Spinal cord (tissue), 10 donors: ENCODE data around the gene NLGN4X. TPM values are rescaled to one million over a fixed set of nuclear protein-coding genes. Genes with fewer than 3 reads are reported as not detected.
A peak's percentile ranks its signal among the peaks of the same experiment; 100 is the strongest.

Experiments
- DNase-seq, 6 donors: peaks; one replicate each; pipeline versions ENCODE4 v3.0.0 to v3.0.0-alpha.2; 2013 to 2015; ENCODE audit warnings: low spot score in 6 of 6, low read depth in 4 of 6
- H3K27ac ChIP-seq: one replicate; pipeline ENCODE4 v1.5.1; 2013; ENCODE audit warnings: low read depth, low read length, control low read depth
- H3K27me3 ChIP-seq: one replicate; pipeline ENCODE4 v1.6.1; 2013; ENCODE audit warnings: low read length; ENCODE audit not compliant: control insufficient read depth, insufficient read depth
- H3K36me3 ChIP-seq: one replicate; pipeline ENCODE4 v1.6.1; 2013; ENCODE audit warnings: low read length; ENCODE audit not compliant: control insufficient read depth, insufficient read depth
- H3K4me1 ChIP-seq: one replicate; pipeline ENCODE4 v1.6.1; 2013; ENCODE audit warnings: low read length; ENCODE audit not compliant: control insufficient read depth, insufficient read depth
- H3K4me3 ChIP-seq: one replicate; pipeline ENCODE4 v1.5.1; 2013; ENCODE audit warnings: low read depth, low read length, control low read depth
- H3K9me3 ChIP-seq: one replicate; pipeline ENCODE4 v1.6.1; 2013; ENCODE audit warnings: low read length; ENCODE audit not compliant: control insufficient read depth, insufficient read depth
- WGBS: methylation state at CpG from one replicate; pipeline ENCODE4 v1.1.5; 2013; ENCODE audit warnings: missing lambda C conversion rate; ENCODE audit not compliant: insufficient coverage; 5-methylcytosine and 5-hydroxymethylcytosine counted together
- long read RNA-seq, 4 donors: transcript quantifications; one replicate each; lab custom pipeline, GENCODE V29; 2026
- polyA plus RNA-seq, 2 donors: library from polyadenylated mRNA; unstranded; fragments of 120-200 nt; gene quantifications; one replicate each; pipeline ENCODE4 v1.2.1, GENCODE V29; 2013; ENCODE audit not compliant: insufficient read length in 2 of 2
- total RNA-seq, 2 donors: library from RNA; depleted of rRNA in 1 of 2; stranded (reverse); fragments of 120-200 nt in 1 of 2; fragments of >200 nt in 1 of 2; gene quantifications; one replicate each; pipeline versions ENCODE4 v1.2.3 to v1.2.4, GENCODE V29; 2013 to 2014
- donor health status: healthy.

The NLGN4X gene
- total RNA-seq (10 to 100 TPM; 17.5 to 56.8 TPM), polyA plus RNA-seq (10 to 100 TPM; 35.9 to 51.6 TPM)
- long read RNA-seq, donor 1, full-length matches to known transcripts: 8 of 8 reads
- long read RNA-seq, donor 1, partial matches to known transcripts: 0 of 8 reads
- long read RNA-seq, donor 1, other reads (novel, unspliced or antisense): 0 of 8 reads
- long read RNA-seq, donor 2, full-length matches to known transcripts: 2 of 7 reads
- long read RNA-seq, donor 2, partial matches to known transcripts: 5 of 7 reads
- long read RNA-seq, donor 2, other reads (novel, unspliced or antisense): 0 of 7 reads
- long read RNA-seq, donor 3, full-length matches to known transcripts: 2 of 2 reads
- long read RNA-seq, donor 3, partial matches to known transcripts: 0 of 2 reads
- long read RNA-seq, donor 3, other reads (novel, unspliced or antisense): 0 of 2 reads
- long read RNA-seq, donor 4: 0 reads

DNA sequence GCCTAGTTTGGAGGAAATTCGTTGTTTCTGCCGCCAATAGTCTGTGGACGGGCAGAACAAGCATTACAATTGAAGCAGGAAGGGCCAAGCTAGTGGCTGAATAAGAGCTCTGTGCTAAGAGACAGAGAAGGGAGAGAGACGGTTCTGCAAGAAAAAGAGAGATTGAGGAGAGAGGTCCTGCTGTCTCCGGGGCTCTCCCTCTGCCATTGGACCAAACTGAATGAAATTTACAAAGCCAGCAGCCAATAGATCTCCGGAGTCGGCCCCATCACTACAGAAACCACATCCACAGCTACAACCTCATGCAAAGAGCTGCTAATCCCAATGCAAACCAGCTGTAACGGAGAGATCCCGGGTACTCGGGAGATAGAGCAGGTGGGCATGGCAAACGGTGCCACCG, at the start of gene NLGN4X:
TSS of gene NLGN4X (minus strand) at position 148 of the 400 bp plus-strand sequence. CDS start 77,401 bp downstream, outside the sequence.
- H3K9me3 ChIP-seq: no peaks in the 10 kb centered on the region
- no peaks in the 10 kb centered on the region for H3K36me3 ChIP-seq
- H3K4me3 ChIP-seq: peak within 1 kb of the TSS; percentile 80
- peaks cover 7% of the 10 kb centered on the region for H3K4me1 ChIP-seq
- peak; percentile 49 to 94 (median 72) for DNase-seq
- H3K27me3 ChIP-seq: no peaks in the 10 kb centered on the region
- H3K27ac ChIP-seq: peak within 1 kb of the TSS; percentile 84
- 0% methylated on average over 8 of the region's 12 CpGs for whole genome bisulfite sequencing

DNA sequence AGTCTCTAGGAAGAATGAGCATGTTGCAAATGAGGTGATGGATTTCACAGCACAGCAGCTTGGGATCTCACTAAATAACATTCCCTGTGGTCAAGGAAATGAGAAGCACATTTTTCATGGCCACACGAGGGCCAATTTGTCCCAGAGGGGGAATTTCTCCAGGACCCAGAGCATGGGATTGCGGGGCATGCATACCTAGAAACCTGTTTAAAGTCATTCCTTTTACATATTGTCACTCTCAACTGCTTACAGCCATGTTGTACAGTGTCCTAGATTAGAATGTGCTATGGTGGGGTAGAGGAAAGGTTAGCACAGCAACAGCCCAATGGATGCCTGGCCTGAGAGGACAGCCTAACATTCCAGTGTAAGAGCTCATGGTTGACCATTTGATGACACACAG, 37.4 kb upstream of the NLGN4X start:
- WGBS: 83% methylated on average over 1 of the region's 2 CpGs
- no peak overlapping the region for H3K27ac ChIP-seq
- no peaks in the 10 kb centered on the region for H3K4me1 ChIP-seq
- no peaks in the 10 kb centered on the region for H3K9me3 ChIP-seq
- no peaks in the 10 kb centered on the region for H3K27me3 ChIP-seq
- DNase-seq: no peak
- no peaks in the 10 kb centered on the region for H3K36me3 ChIP-seq
- H3K4me3 ChIP-seq: no peak overlapping the region

DNA sequence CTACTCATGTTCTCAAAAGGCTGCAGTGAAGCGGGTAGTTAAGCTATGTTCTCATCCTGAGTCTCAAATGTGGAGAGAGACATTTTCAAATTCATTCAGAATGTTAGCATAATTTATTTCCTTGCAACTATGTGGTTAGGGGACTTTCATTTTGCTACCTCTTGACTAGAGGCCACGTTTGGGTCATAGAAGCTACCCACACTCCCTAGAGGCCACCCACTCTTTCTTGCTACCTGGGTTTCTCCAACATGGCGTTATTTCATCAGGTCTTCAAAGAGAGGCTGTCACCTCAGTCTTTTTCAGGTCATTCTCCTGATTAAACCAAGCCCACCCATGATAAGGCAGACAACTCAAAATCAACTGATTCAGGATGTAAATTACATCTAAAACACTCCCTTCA, 34.3 kb upstream of the NLGN4X start:
- DNase-seq: no peak
- Histone ChIP-seq H3K4me1 (no peaks in the 10 kb centered on the region), H3K9me3 (no peaks in the 10 kb centered on the region), H3K27ac (no peak overlapping the region), H3K4me3 (no peak overlapping the region), H3K36me3 (no peaks in the 10 kb centered on the region), H3K27me3 (no peaks in the 10 kb centered on the region)
- 96% methylated on average over 2 of the region's 3 CpGs for WGBS

DNA sequence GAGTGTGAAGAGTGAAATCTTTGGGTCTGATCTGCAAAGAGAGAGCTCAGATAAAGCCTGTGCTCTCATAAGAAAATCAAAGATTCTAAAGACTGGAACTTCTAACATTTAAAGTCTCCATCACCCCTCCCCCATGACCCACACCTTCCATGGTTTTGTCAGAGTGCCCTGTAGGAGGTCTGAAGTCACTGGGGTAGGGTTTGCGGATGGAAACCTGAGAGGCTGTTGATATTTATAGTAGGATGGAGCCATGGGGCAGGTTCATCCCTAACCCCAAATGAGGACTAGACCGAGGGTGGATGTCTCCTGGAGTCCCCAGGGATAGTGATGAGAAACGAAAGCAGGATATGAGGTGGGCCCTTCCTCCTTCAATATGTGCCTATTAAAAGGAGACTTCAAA, 28.4 kb upstream of the NLGN4X start:
- DNase-seq: no peak
- no peaks in the 10 kb centered on the region for H3K36me3 ChIP-seq
- no peak overlapping the region for H3K4me3 ChIP-seq
- no peaks in the 10 kb centered on the region for H3K27me3 ChIP-seq
- no peaks in the 10 kb centered on the region for H3K4me1 ChIP-seq
- no peak overlapping the region for H3K27ac ChIP-seq
- H3K9me3 ChIP-seq: no peaks in the 10 kb centered on the region
- 33% methylated on average over 2 of the region's 3 CpGs for WGBS

DNA sequence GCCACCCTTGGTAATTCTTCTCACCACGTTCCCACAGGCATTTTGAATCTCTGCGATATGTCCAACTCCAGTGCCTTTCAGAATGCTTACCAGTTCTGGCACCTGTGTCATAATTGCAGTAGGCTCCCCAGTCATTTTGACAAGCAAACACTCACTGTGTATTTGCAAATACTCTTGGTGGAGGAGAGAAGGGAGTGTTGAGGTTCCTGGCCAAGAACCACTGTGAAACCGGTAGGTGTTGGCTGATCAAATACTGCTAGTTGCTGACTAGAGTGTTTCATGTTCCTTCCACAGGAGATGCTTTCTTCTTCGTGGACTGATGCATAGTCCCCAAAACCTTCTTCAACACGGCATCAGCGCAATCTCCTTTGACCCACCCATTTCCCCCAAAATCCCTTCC, 16.0 kb upstream of the NLGN4X start:
- Histone ChIP-seq H3K27ac (no peak overlapping the region), H3K27me3 (no peaks in the 10 kb centered on the region), H3K36me3 (no peaks in the 10 kb centered on the region), H3K4me1 (no peaks in the 10 kb centered on the region), H3K9me3 (no peaks in the 10 kb centered on the region), H3K4me3 (no peak overlapping the region)
- WGBS: 98% methylated on average over 5 of the region's 6 CpGs
- no peak for DNase-seq

DNA sequence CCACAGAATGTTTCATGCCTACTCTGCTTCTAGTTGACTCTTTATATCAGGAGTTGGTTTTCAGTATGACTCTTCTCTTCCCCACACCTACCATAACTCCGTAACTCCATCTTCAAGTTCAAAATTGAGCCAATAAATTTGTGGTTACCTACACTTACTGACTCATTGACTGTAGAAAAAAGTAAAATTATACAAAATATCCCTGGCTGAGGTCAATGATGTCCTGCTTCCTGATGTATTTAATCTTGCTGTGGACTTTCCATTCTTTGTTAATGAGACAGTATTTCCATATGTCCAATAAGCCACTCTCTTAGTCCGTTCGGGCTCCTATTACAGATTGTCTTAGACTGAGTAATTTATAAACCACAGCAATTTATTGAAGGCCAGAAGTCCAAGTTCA, 9.9 kb upstream of the NLGN4X start:
- Histone ChIP-seq H3K4me1 (no peaks in the 10 kb centered on the region), H3K9me3 (no peaks in the 10 kb centered on the region), H3K4me3 (no peak overlapping the region), H3K27ac (no peak overlapping the region), H3K36me3 (no peaks in the 10 kb centered on the region), H3K27me3 (no peaks in the 10 kb centered on the region)
- WGBS: no CpG with 5 or more reads among the region's 3 CpGs
- DNase-seq: no peak

DNA sequence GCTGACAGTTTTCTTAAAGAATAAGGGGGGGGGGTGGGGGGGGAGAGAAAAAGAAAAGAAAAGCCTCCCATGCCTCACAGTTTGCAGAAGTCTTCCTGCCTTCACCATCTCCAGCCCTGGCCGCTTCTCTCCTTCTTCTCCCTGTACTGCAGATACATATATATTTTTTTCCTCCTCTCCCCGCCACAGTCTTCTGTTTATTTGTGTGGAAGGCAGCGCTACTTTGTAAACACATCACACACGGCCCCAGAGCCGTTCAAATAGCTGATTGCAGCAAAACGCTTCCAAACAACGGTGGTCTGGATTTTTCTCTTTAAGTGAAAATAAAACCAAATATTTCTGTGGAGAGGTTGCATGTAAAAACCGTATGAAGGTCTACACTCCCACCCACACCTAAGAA, 732 bp downstream of the NLGN4X start:
- Histone ChIP-seq H3K27ac (peak overlapping the region; percentile 62), H3K4me3 (peak overlapping the region; percentile 80), H3K9me3 (no peaks in the 10 kb centered on the region), H3K36me3 (no peaks in the 10 kb centered on the region), H3K27me3 (no peaks in the 10 kb centered on the region), H3K4me1 (peaks cover 7% of the 10 kb centered on the region)
- WGBS: no CpG with 5 or more reads among the region's 8 CpGs
- peak in 4 of 6 donors; percentile 15 to 66 (median 37) for DNase-seq

DNA sequence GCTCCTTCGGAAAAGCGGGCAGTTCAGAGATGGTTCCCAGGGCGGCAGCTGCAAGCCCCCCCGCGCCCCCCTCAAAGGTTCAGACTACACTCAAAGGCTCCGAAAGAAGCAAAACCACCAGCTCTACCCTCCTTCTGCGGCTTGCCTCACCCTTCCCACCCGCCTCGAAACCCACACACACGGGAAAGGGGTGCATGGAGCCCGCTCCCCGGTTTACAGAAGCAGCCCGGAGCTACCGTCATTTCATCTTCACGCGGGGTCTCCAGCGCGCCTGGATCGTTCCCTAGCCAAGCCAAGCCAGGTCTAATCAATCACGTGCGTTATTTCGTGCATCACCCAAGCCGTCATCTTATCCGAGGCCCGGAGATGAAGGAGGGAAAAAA, 1.2 kb downstream of the NLGN4X start:
- H3K36me3 ChIP-seq: no peaks in the 10 kb centered on the region

DNA sequence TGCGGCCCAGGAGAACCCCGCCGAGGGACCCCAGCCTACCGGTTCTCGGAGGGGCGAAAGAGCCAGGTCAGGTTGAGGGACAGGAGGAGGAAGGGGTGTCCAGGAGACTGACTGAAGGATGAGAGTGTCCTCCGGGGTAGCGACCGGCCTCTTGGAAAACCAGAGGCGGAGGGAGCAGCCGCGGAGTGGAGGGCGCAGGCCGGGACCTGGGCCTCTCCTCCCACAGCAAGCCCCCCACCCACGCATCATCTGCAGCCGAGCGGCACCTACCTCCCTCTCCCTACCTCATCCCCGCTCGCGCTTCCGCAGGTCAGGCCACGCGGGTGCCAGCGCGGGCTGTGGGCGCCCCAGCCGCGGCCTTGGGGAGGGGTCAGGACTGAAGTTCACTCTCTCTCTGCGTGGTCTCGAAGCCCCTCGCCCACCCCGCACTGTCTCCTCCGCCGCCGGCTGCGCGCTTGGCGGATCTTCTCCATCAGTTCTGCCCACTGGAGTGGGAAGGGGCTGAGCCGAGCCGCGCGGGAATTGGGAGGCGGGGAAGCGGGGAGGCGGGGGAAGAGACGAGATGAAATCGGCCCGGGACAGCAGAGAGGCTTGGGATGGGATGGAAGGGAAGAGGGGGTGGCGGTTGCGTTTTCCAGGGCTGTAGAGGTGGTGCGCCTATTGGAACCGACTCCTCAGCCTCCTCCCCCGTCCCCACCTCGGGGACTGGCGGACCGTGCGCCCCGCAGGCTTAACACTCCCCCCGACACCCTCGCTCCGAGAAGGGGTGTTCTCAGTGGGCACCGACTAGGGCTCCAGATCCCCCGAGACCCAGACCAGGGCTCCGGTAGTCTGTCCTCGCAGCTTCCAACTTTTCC, 1.8 kb downstream of the NLGN4X start:
- Histone ChIP-seq H3K4me1 (peaks cover 7% of the 10 kb centered on the region), H3K27ac (peak overlapping the region; percentile 84), H3K9me3 (no peaks in the 10 kb centered on the region), H3K4me3 (peak overlapping the region; percentile 80), H3K36me3 (no peaks in the 10 kb centered on the region), H3K27me3 (no peaks in the 10 kb centered on the region)
- under 1% methylated on average over 58 of the region's 65 CpGs for WGBS
- DNase-seq: peak in 4 of 6 donors; percentile 24 to 81 (median 62)

More for the DNA sequence above, 1.2 kb downstream of the NLGN4X start:
- H3K4me1 ChIP-seq: peaks cover 7% of the 10 kb centered on the region
- H3K4me3 ChIP-seq: peak overlapping the region; percentile 80
- no peaks in the 10 kb centered on the region for H3K27me3 ChIP-seq
- WGBS: under 1% methylated on average over 18 of the region's 25 CpGs
- DNase-seq: peak in 4 of 6 donors; percentile 33 to 80 (median 54)
- H3K27ac ChIP-seq: peak overlapping the region; percentile 84
- H3K9me3 ChIP-seq: no peaks in the 10 kb centered on the region
